K562 (cell line): Measurements from ENCODE around the gene PLD3. TPM values are rescaled to one million over a fixed set of nuclear protein-coding genes. Genes with fewer than 3 reads are reported as not detected.
A peak's percentile ranks its signal among the peaks of the same experiment; 100 is the strongest.

Source experiments
- CCNT2 ChIP-seq: IDR thresholded peaks from 2 replicates; pipeline ENCODE4 v1.6.1; 2011; ENCODE audit warnings: borderline replicate concordance, low read depth, mild to moderate bottlenecking, moderate library complexity, mixed read lengths, low read length; ENCODE audit not compliant: insufficient read length; ENCODE audit errors: extremely low read depth
- DACH1 ChIP-seq: fragments of 450-650 bp; IDR thresholded peaks from 2 replicates; pipeline ENCODE4 v1.6.1; 2018; ENCODE audit not compliant: partially characterized antibody
- EGR1 ChIP-seq: fragments of 450-650 bp; conservative IDR thresholded peaks from 2 replicates; pipeline ENCODE4 v1.6.1; 2017; ENCODE audit warnings: mild to moderate bottlenecking
- GTF2E2 ChIP-seq: fragments of 200-800 bp; sonication (Bioruptor generic); IDR thresholded peaks from 2 replicates; pipeline ENCODE4 v1.6.1; 2016; ENCODE audit warnings: missing genetic modification characterization, missing compliant biosample characterization
- HCFC1 ChIP-seq: IDR thresholded peaks from 2 replicates; pipeline ENCODE4 v1.6.1; 2012; ENCODE audit warnings: low read depth, low read length, improper control_type of control experiment
- HDAC8 ChIP-seq: fragments of 450-650 bp; IDR thresholded peaks from 2 replicates; pipeline ENCODE4 v1.6.1; 2016; ENCODE audit warnings: mild to moderate bottlenecking, missing genetic modification characterization, moderate library complexity, missing compliant biosample characterization
- MBD2 ChIP-seq: sonication (generic); IDR thresholded peaks from 2 replicates; pipeline ENCODE4 v1.6.1; 2016; ENCODE audit warnings: low read depth, borderline replicate concordance
- NCOA2 ChIP-seq, 2 experiments: fragments of 450-650 bp; IDR thresholded peaks; 2 replicates each; pipeline ENCODE4 v1.6.1; 2018; ENCODE audit warnings: mild to moderate bottlenecking in 2 of 2, moderate library complexity in 1 of 2; ENCODE audit not compliant: partially characterized antibody in 2 of 2
- NFE2L1 ChIP-seq: fragments of 450-650 bp; IDR thresholded peaks from 2 replicates; pipeline ENCODE4 v1.6.1; 2016; ENCODE audit warnings: missing genetic modification characterization, low read depth, mild to moderate bottlenecking, missing compliant biosample characterization, moderate library complexity, borderline replicate concordance
- POLR2AphosphoS5 ChIP-seq: IDR thresholded peaks from 2 replicates; pipeline ENCODE4 v1.6.1; 2011; ENCODE audit warnings: mild to moderate bottlenecking, low read depth, low read length, moderate library complexity; ENCODE audit not compliant: control insufficient read depth, insufficient read depth
- RB1 ChIP-seq: fragments of 450-650 bp; IDR thresholded peaks from 2 replicates; pipeline ENCODE4 v1.6.1; 2017; ENCODE audit warnings: low read depth, mild to moderate bottlenecking
- RBBP5 ChIP-seq: fragments of 200-600 bp; sonication (generic); IDR thresholded peaks from 2 replicates; pipeline ENCODE4 v1.6.1; 2012; ENCODE audit warnings: borderline replicate concordance, mild to moderate bottlenecking, low read length, control low read depth, inconsistent platforms; ENCODE audit not compliant: insufficient read depth, poor library complexity, severe bottlenecking
- RBM34 ChIP-seq: fragments of 200-400 bp; formaldehyde crosslinking; IDR thresholded peaks from 2 replicates; pipeline ENCODE4 v1.6.1; 2018; ENCODE audit warnings: low read length, borderline replicate concordance; ENCODE audit not compliant: insufficient read depth
- SRSF1 ChIP-seq: fragments of 200-400 bp; formaldehyde crosslinking; IDR thresholded peaks from 2 replicates; pipeline ENCODE4 v1.6.1; 2017; ENCODE audit warnings: mild to moderate bottlenecking, low read depth, low read length, moderate library complexity
- ZC3H8 ChIP-seq: fragments of 450-650 bp; IDR thresholded peaks from 2 replicates; pipeline ENCODE4 v1.6.1; 2017
- ZFPM2 ChIP-seq: fragments of 250-450 bp; sonication (Bioruptor Pico); IDR thresholded peaks from 2 replicates; pipeline ENCODE4 v1.5.1; 2022; ENCODE audit warnings: mild to moderate bottlenecking
- ZNF311 ChIP-seq: fragments of 250-450 bp; sonication (Bioruptor Pico); IDR thresholded peaks from 2 replicates; pipeline ENCODE4 v1.4.0; 2020; ENCODE audit warnings: mild to moderate bottlenecking, moderate library complexity
- ZNF79 ChIP-seq: fragments of 250-450 bp; sonication (Bioruptor Pico); IDR thresholded peaks from 2 replicates; pipeline ENCODE4 v1.4.0; 2020; ENCODE audit warnings: low read depth, mild to moderate bottlenecking, moderate library complexity
- polyA plus RNA-seq, 8 experiments: library from polyadenylated mRNA; depleted of rRNA in 4 of 8; stranded (reverse) in 5 of 8; unstranded in 3 of 8; fragments of >200 nt; fragmentation: Nextera tagmentation in 2 of 8; fragmentation: Illumina TruSeq in 1 of 8; extraction: Ambion mirVana in 2 of 8; extraction: Trizol in 1 of 8; gene quantifications; 2 replicates each; pipeline versions ENCODE4 v1.2.1 to v1.2.3, GENCODE V29; 2011 to 2014; ENCODE audit warnings: inconsistent platforms in 1 of 8, missing spikeins in 1 of 8
- total RNA-seq, 7 experiments: library from RNA; depleted of rRNA in 6 of 7; stranded (reverse); fragments of >200 nt in 6 of 7; fragmentation: Illumina TruSeq in 2 of 7; extraction: Trizol in 2 of 7; gene quantifications; 2 replicates each; pipeline versions ENCODE4 v1.2.1 to v1.2.3, GENCODE V29; 2011 to 2021; ENCODE audit warnings: low replicate concordance in 1 of 7
- TF ChIP-seq, protein P1 (sequence below): sonication (generic); formaldehyde crosslinking; IDR thresholded peaks from 2 replicates; pipeline ENCODE4 v1.8.0; 2022; ENCODE audit warnings: missing genetic modification reagents, mild to moderate bottlenecking, borderline replicate concordance
- TF ChIP-seq, protein P2 (sequence below): sonication (generic); formaldehyde crosslinking; IDR thresholded peaks from 2 replicates; pipeline ENCODE4 v1.8.1; 2023; ENCODE audit warnings: mild to moderate bottlenecking, missing genetic modification reagents
- TF ChIP-seq, protein P3 (sequence below): fragments of 200-800 bp; sonication (Bioruptor generic); IDR thresholded peaks from 2 replicates; pipeline ENCODE4 v1.6.1; 2017; ENCODE audit warnings: missing genetic modification characterization, missing compliant biosample characterization
- TF ChIP-seq, protein P4 (sequence below): fragments of 250-450 bp; sonication (Bioruptor Pico); IDR thresholded peaks from 2 replicates; pipeline ENCODE4 v1.9.0; 2021; ENCODE audit warnings: mild to moderate bottlenecking
- TF ChIP-seq, protein P5 (sequence below): fragments of 450-650 bp; formaldehyde crosslinking; IDR thresholded peaks from 2 replicates; pipeline ENCODE4 v1.4.0; 2022; ENCODE audit warnings: missing genetic modification characterization

The PLD3 gene
- total and polyA plus RNA-seq, 9 of the 15 experiments (the other 6 are each of a cell fraction or from before 2014, with no cell fraction given) = 2.3 to 128 (median 72.7) TPM

DNA sequence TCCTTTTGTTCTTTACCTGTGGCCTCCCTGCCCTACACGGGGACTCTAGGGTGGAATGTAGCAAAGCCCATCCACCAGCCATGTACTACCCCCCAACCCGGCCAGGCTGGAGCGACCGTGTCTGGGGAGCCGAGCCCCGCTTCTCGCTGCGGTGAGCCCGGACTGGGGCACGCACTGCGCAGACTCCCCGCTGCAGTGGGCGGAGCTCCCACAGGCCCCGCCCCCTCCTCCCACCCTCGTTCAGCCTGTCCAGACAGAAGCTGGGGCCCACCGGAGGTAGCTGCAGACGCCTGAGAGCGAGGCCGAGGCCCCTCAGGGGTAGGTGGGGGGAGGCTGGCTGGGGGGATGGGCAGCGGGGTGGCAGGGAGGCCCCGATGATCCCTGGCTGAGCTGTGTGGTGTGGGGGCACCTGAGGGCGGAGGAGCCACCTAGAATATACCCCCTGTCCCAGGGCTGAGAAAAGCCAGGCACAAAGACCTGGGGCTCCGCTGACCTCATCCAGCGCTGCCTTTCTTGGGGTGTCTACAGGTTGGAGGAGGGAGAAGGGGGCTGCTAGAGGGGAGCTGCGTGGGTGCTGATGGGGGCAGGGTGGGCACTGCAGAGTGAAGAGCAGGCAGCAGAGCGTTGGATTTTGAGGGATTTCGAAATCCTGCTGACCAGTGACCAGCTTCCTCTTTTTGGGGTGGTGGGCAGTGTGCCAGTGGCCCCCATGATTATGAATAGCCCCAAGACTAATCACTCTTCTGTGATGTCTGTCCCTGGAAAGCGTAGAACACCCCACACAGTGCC is 17.3 kb downstream of the PLD3 start (continued):
- TF ChIP-seq DACH1 (no peak), HDAC8 (tag) (no peak), CCNT2 (no peak), RB1 (0 out of 2 replicates have a peak, but pooled peaks have one; percentile 11), ZNF79 (CRISPR knock-in tag) (no peak), RBBP5 (no peak), NFE2L1 (tag) (no peak), POLR2AphosphoS5 (peak; percentile 40; the same call in 1 of the 2 replicates), GTF2E2 (tag) (no peak), ZNF311 (no peak), NCOA2 (IDR thresholded peaks at IDR 0.05; ENCODE audit: partially characterized antibody in 2 of 2) (no peak), ZFPM2 (CRISPR knock-in tag) (no peak), EGR1 (peak; percentile 38), SRSF1 (no peak), HCFC1 (no peak), RBM34 (no peak), ZC3H8 (no peak), MBD2 (no peak)
- TF ChIP-seq, protein P1, sequence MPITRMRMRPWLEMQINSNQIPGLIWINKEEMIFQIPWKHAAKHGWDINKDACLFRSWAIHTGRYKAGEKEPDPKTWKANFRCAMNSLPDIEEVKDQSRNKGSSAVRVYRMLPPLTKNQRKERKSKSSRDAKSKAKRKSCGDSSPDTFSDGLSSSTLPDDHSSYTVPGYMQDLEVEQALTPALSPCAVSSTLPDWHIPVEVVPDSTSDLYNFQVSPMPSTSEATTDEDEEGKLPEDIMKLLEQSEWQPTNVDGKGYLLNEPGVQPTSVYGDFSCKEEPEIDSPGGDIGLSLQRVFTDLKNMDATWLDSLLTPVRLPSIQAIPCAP (CRISPR knock-in tag) = no peak
- TF ChIP-seq, protein P2, sequence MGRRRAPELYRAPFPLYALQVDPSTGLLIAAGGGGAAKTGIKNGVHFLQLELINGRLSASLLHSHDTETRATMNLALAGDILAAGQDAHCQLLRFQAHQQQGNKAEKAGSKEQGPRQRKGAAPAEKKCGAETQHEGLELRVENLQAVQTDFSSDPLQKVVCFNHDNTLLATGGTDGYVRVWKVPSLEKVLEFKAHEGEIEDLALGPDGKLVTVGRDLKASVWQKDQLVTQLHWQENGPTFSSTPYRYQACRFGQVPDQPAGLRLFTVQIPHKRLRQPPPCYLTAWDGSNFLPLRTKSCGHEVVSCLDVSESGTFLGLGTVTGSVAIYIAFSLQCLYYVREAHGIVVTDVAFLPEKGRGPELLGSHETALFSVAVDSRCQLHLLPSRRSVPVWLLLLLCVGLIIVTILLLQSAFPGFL (CRISPR knock-in tag) = no peak
- TF ChIP-seq, protein P3, sequence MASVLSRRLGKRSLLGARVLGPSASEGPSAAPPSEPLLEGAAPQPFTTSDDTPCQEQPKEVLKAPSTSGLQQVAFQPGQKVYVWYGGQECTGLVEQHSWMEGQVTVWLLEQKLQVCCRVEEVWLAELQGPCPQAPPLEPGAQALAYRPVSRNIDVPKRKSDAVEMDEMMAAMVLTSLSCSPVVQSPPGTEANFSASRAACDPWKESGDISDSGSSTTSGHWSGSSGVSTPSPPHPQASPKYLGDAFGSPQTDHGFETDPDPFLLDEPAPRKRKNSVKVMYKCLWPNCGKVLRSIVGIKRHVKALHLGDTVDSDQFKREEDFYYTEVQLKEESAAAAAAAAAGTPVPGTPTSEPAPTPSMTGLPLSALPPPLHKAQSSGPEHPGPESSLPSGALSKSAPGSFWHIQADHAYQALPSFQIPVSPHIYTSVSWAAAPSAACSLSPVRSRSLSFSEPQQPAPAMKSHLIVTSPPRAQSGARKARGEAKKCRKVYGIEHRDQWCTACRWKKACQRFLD (CRISPR knock-in tag) = no peak
- TF ChIP-seq, protein P4, sequence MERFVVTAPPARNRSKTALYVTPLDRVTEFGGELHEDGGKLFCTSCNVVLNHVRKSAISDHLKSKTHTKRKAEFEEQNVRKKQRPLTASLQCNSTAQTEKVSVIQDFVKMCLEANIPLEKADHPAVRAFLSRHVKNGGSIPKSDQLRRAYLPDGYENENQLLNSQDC (CRISPR knock-in tag) = no peak
- TF ChIP-seq, protein P5, sequence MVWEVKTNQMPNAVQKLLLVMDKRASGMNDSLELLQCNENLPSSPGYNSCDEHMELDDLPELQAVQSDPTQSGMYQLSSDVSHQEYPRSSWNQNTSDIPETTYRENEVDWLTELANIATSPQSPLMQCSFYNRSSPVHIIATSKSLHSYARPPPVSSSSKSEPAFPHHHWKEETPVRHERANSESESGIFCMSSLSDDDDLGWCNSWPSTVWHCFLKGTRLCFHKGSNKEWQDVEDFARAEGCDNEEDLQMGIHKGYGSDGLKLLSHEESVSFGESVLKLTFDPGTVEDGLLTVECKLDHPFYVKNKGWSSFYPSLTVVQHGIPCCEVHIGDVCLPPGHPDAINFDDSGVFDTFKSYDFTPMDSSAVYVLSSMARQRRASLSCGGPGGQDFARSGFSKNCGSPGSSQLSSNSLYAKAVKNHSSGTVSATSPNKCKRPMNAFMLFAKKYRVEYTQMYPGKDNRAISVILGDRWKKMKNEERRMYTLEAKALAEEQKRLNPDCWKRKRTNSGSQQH (CRISPR knock-in tag) = no peak
